ENCODE measurements around the gene ABCG1. TPM values are rescaled to one million over a fixed set of nuclear protein-coding genes. Genes with fewer than 3 reads are reported as not detected.
A peak's percentile ranks its signal among the peaks of the same experiment; 100 is the strongest.

The ABCG1 gene
- total RNA-seq, 3 donors from 2014 or later = 44.4 to 67.0 (median 56.8) TPM

- peak in 2 of 3 donors; percentile 27 to 52 for DNase-seq
- H3K4me1 ChIP-seq (ENCODE audit: low read depth) = peaks cover 23% of the 10 kb centered on the region
- no peak for ATAC-seq
Observed at GRCh38 chr21:42317826-42318746, 99.1 kb downstream of the ABCG1 start.

GRCh38 chr21:42319376-42319775 is 100.4 kb downstream of the ABCG1 start:
- Histone ChIP-seq H3K9me3 (no peaks in the 10 kb centered on the region), H3K4me3 (no peak overlapping the region), H3K4me1 (ENCODE audit: low read depth) (peaks cover 20% of the 10 kb centered on the region), H3K36me3 (ENCODE audit: low read depth) (no peaks in the 10 kb centered on the region)
- ATAC-seq = peak; percentile 24
- intact Hi-C loops (cut with DNase I, micrococcal nuclease) = no loop called here
- peak in 2 of 3 donors; percentile 47 to 64 for DNase-seq
- no peak for TF ChIP-seq CTCF (IDR thresholded peaks at IDR 0.05)

More at GRCh38 chr21:42317826-42318746, 99.1 kb downstream of the ABCG1 start:
- no peaks in the 10 kb centered on the region for H3K36me3 ChIP-seq (ENCODE audit: low read depth)
- no peak overlapping the region for H3K4me3 ChIP-seq
- no peak for TF ChIP-seq CTCF (IDR thresholded peaks at IDR 0.05)
- H3K9me3 ChIP-seq = no peaks in the 10 kb centered on the region
- intact Hi-C loops (cut with DNase I, micrococcal nuclease) = no loop called here

- DNase-seq (peak; percentile 55 to 80 (median 68)), ATAC-seq (peak; percentile 29)
- intact Hi-C loops (cut with DNase I, micrococcal nuclease) = no loop called here
- no peak overlapping the region for H3K4me3 ChIP-seq
- no peaks in the 10 kb centered on the region for H3K36me3 ChIP-seq (ENCODE audit: low read depth)
- H3K9me3 ChIP-seq = no peaks in the 10 kb centered on the region
- TF ChIP-seq CTCF (IDR thresholded peaks at IDR 0.05) = no peak
- H3K4me1 ChIP-seq (ENCODE audit: low read depth) = peaks cover 19% of the 10 kb centered on the region
Observed at GRCh38 chr21:42319851-42320572, 101.1 kb downstream of the ABCG1 start.

- no peak overlapping the region for H3K4me3 ChIP-seq
- H3K36me3 ChIP-seq (ENCODE audit: low read depth) = no peaks in the 10 kb centered on the region
- no peak for DNase-seq
- intact Hi-C loops (cut with DNase I, micrococcal nuclease) = no loop called here
- no peak for TF ChIP-seq CTCF (IDR thresholded peaks at IDR 0.05)
- H3K4me1 ChIP-seq (ENCODE audit: low read depth) = peaks cover 16% of the 10 kb centered on the region
- no peaks in the 10 kb centered on the region for H3K9me3 ChIP-seq
- ATAC-seq = no peak
Observed at GRCh38 chr21:42320791-42321190, 101.9 kb downstream of the ABCG1 start.

- Histone ChIP-seq H3K4me3 (no peak overlapping the region), H3K9me3 (no peaks in the 10 kb centered on the region), H3K4me1 (ENCODE audit: low read depth) (peaks cover 13% of the 10 kb centered on the region), H3K36me3 (ENCODE audit: low read depth) (no peaks in the 10 kb centered on the region)
- no peak for TF ChIP-seq CTCF (IDR thresholded peaks at IDR 0.05)
- ATAC-seq (no peak), DNase-seq (no peak)
- intact Hi-C loops (cut with DNase I, micrococcal nuclease) = no loop called here
Observed at GRCh38 chr21:42321231-42321630, 102.3 kb downstream of the ABCG1 start.
